GM21447 (cell line): ENCODE results near the gene SMC4.

Source experiments
- ATAC-seq: cut with Tn5 transposase; IDR thresholded peaks from one replicate; pipeline ENCODE4 v1.9.1; 2021; ENCODE audit not compliant: unreplicated experiment

The SMC4 gene

GRCh38 chr3:160394009-160394392 is 5.4 kb upstream of the SMC4 start:
- ATAC-seq = no peak

GRCh38 chr3:160395297-160395696 is 4.2 kb upstream of the SMC4 start:
- no peak for ATAC-seq

- ATAC-seq = peak; percentile 18
Measured at GRCh38 chr3:160398820-160399124, 678 bp upstream of the SMC4 start.

- ATAC-seq = peak; percentile 8
Measured at GRCh38 chr3:160400030-160400701, 716 bp downstream of the SMC4 start.

GRCh38 chr3:160400702-160401150 is 1.3 kb downstream of the SMC4 start:
- ATAC-seq = no peak

GRCh38 chr3:160401291-160402095 is 2.0 kb downstream of the SMC4 start:
- no peak for ATAC-seq

- no peak for ATAC-seq
Measured at GRCh38 chr3:160402221-160403027, 3.0 kb downstream of the SMC4 start.

- no peak for ATAC-seq
Measured at GRCh38 chr3:160403028-160403545, 3.6 kb downstream of the SMC4 start.

- no peak for ATAC-seq
Measured at GRCh38 chr3:160403796-160404470, 4.5 kb downstream of the SMC4 start.

- ATAC-seq = no peak
Measured at GRCh38 chr3:160409812-160410610, 10.6 kb downstream of the SMC4 start.

GRCh38 chr3:160412477-160412876 is 13.0 kb downstream of the SMC4 start:
- no peak for ATAC-seq

GRCh38 chr3:160413613-160414248 is 14.3 kb downstream of the SMC4 start:
- peak; percentile 85 for ATAC-seq

GRCh38 chr3:160417311-160417710 is 17.9 kb downstream of the SMC4 start:
- ATAC-seq = no peak

- no peak for ATAC-seq
Measured at GRCh38 chr3:160427832-160428424, 28.5 kb downstream of the SMC4 start.

GRCh38 chr3:160434071-160434470 is 34.6 kb downstream of the SMC4 start:
- ATAC-seq = no peak

- ATAC-seq = no peak
Measured at GRCh38 chr3:160435095-160435494, 35.6 kb downstream of the SMC4 start.

GRCh38 chr3:160435747-160436146 is 36.3 kb downstream of the SMC4 start:
- ATAC-seq = no peak

GRCh38 chr3:160437083-160437455 is 37.6 kb downstream of the SMC4 start:
- no peak for ATAC-seq

- ATAC-seq = no peak
Measured at GRCh38 chr3:160440687-160441086, 41.2 kb downstream of the SMC4 start.
